Measurements from ENCODE around the gene MGAT5.

The MGAT5 gene

DNA sequence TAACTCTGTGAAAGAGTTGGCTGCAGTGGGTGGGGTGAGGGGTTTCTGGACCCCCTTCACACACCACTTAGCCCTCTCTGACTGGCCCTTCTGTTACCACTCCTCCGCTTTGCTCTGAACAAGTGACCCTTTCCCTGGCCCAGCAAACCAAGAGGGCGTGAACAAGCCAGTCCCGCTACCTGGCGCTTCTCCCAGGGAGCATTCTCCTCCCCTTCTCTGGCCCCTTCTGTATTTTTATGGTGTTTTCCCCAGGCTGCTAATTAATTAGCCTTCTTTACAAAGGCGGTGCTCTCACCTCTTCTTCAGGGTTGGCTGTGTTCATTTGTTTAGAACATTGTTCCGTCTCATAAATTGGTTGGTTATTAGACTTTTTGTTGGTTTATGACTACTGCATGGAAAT lies 180.1 kb downstream of the MGAT5 start:
- no peak overlapping the region for H3K27ac ChIP-seq
- no peak for DNase-seq (ENCODE audit: low read depth, low spot score)

DNA sequence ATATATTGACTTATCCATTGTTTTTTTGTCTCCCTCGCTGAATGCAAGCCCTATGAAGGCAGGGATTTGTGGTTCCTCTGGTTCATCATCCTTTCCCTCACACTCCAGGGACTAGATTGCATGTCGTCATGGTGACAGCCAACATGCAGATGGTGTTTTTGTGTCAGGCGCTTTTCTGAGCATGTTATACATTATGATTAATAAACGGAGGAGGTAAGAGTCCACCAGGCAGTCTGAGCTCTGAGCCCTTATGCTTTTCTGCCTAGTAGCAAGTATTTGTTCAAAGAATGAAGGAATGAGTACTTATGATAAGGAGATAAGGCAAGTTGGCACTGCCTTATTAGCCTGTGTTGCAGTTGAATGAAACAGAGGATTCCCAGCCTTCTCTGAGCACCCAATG lies 181.6 kb downstream of the MGAT5 start:
- DNase-seq (ENCODE audit: low read depth, low spot score): no peak
- no peak overlapping the region for H3K27ac ChIP-seq

DNA sequence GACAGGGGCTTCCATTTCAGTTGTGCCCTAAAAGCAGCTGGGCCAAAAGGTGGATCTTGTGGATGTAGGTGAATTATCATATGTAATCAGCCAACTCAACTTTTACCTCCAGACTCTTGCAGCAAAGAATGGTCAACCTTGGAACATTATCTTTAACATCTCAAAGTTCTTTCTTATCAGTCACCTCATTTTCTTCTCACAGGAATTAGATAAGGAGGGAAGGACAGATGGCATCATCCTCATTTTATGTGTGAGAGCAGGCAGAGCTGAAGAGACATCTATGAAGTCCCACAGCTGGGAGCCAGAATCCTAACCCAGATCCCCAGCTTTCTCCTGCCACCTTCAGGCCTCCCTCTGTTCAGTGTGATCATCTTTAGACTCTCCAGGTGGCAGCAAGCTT lies 182.1 kb downstream of the MGAT5 start:
- DNase-seq (ENCODE audit: low read depth, low spot score): no peak
- no peak overlapping the region for H3K27ac ChIP-seq

DNA sequence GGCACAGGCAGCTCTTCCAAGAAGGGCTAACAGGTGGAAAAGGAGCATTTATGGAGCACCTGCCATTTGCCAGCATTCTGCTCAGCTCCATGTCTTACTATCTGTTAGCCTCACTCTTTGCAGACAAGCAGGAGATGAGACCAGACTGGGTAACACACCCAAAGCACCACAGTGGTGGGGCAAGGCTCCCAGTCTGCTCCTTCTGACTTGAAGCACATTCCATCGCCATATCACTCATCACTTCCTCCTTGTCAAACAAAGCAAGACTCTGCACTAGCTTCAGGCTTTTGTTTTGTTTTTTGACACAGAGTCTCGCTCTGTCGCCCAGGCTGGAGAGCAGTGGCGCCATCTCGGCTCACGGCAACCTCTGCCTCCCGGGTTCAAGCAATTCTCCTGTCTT lies 182.8 kb downstream of the MGAT5 start:
- no peak for DNase-seq (ENCODE audit: low read depth, low spot score)
- H3K27ac ChIP-seq: no peak overlapping the region

DNA sequence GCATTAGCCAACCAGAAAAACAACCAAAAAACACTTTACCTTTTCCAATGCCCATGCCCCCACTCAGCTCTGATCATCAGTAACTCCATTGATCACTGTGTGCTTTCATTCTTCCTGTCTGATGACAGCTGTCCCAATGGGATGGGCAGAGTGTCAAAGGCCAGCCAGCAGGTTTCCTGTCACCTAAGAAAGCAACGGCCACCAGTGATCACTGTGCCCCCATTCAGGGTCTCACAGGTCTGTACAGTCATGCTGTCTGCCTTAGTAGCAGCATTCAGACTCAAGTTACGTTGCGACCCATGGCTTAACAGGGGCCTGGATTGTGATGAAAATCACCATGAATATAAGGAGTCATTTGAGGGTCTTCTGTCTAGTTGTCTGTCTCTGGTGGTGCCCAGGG lies 184.5 kb downstream of the MGAT5 start:
- no peak overlapping the region for H3K27ac ChIP-seq
- no peak for DNase-seq (ENCODE audit: low read depth, low spot score)

DNA sequence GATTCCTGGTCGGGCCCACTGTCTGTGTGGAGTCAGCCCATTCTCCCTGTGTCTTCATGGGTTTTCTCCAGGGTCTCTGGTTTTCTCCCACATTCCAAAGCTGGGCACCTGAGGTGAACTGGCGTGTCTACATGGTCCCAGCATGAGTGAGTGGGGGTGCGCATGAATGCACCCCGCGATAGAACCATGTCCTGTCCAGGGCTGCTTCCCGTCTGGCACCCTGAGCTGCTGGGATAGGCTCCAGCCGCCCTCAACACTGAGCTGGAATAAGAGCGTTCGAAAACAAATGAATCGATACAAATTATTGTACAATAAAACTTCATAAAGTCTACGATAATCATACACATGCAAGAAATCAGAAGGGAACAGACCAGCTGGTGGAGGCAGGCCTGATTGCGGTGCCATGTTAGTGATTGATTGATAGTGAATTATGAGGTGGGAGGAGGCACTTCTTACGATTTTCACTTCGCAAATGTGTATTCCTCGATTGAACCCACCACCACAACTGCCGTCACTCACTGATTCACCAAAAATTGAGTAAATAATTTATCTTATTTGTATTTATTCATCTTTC lies 186.6 kb downstream of the MGAT5 start:
- no peak for DNase-seq (ENCODE audit: low read depth, low spot score)
- no peak overlapping the region for H3K27ac ChIP-seq

DNA sequence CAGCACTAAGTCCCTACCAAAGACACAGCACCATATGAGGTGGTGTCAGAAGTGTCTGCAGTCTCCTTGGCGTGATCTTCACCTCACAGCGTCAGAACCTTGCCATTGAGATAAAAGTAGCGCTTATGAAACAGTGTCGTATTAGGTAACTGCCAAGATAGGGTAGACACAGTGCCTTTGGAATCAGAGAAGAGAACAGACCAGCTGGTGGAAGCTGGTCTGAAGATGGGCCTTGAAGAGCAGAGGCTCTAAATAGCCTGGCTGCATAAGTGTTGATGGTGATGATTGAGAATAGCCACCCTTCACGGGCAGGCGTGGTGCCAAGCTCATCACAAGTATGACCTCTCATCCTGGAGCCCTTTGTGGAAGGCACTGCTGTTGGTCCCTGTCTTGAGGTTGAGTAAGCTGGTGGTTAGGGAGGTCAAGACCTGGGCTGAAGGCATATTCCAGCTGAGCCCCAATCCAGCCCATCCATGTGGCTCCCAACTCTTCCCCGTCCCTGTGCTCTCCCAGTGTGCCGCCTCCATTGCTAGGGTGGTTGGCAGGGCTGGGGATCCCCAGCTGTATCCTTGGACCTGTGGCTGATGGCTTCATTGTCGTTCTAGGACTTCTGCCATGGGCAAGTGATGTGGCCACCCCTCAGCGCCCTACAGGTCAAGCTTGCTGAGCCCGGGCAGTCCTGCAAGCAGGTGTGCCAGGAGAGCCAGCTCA lies 187.4 kb downstream of the MGAT5 start:
- no peak overlapping the region for H3K27ac ChIP-seq
- no peak for DNase-seq (ENCODE audit: low read depth, low spot score)

DNA sequence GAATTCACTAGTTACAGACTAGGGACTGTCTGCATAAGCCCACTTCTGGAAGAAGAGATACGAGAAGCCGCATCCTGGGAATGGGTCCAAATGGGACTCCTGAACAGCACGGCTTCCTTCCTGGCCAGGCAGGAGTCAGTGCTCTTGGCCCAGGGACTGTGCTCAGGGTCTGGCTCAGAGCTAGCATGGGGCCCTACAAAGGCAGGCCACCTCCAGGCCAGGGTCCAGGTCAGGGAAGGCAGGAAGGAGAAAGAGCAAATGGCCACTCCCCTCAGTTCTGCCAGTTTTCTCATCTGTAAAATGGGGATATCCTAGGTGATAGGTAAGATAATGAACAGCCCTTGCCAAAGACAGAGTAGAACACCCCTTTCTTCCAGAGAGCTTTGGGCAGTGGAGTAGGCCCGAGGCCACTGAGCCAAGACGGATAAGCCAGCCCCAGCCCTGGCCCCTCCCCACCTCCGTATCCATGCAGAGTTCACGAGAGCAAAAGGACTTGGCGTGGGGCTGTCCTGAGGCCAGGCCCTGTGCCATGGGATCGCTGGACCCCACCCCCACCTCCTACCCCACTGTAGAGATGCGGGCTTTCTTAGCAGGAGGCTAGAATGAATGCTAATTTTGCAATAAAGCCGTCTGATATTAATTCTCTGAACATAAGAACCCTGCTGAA lies 190.1 kb downstream of the MGAT5 start:
- DNase-seq (ENCODE audit: low read depth, low spot score): no peak
- H3K27ac ChIP-seq: no peak overlapping the region

DNA sequence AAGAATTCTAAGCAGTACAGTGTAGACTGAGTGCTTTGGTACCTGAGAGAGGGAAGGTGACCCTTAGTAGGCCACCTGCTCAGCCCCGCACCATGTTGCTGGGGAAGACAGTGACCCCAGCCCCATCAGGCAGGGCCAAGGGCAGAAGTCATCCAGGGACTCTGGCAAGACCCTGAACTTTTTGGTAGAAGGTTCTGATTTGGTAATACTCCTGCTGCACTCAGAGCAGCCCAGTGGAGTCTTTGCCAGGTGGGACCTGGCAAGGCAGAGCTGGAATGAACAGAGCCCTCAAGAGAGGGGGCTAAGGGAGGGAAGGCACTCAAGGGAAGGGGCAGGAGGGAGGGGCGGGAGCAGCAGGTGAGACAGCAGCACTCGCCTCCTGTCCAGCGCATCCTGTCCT lies 191.2 kb downstream of the MGAT5 start:
- no peak for DNase-seq (ENCODE audit: low read depth, low spot score)
- no peak overlapping the region for H3K27ac ChIP-seq

DNA sequence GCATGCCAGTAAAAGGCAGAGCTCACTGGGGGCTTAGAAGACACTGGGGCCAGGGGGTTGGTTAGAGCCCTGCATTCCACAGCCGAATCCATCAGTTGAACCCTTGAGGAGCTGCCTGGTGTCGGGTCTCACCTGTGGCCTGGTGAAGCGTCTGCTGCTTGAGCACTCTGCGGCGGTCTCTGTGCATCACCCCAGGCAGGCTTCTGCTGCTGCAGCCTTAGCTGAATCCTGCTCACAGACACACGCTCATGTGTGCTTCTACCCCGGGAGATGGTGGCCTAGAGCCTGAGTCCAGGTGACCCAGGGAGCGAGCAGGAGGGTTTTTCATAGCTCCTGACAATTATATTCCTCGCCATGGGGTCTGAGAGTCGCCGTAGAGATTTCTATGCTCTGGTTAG lies 192.1 kb downstream of the MGAT5 start:
- no peak overlapping the region for H3K27ac ChIP-seq
- no peak for DNase-seq (ENCODE audit: low read depth, low spot score)

DNA sequence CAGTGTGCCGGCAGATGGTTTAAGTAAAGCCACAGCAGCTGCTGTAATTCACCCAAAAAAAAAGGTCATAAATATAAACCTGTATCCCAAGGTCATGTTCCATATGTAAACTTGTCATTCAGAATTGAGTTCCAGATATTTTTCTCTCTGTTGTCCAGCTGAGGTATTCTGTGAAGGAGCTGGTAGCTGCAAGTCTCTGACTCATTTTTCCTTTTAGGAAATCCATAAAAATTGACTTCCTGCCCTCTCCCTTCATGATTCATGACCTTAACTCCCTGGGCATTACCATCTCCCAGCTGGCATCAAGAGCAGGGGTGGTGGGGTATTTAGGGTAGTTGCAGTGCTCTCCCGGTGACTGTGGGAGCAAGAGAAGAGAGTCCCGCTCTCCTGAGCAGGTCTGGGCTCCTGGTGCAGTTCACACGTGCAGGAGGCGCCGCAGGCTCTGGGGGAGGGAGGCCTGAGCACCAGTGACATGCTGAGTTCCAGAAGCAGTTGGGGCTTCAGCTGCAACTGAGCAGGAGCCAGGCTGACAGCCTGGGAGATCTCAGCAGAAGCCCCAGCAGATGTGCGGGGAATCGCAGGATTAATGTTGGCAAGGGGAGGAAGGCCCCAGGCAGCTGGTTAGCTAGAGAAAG lies 192.6 kb downstream of the MGAT5 start:
- no peak for DNase-seq (ENCODE audit: low read depth, low spot score)

DNA sequence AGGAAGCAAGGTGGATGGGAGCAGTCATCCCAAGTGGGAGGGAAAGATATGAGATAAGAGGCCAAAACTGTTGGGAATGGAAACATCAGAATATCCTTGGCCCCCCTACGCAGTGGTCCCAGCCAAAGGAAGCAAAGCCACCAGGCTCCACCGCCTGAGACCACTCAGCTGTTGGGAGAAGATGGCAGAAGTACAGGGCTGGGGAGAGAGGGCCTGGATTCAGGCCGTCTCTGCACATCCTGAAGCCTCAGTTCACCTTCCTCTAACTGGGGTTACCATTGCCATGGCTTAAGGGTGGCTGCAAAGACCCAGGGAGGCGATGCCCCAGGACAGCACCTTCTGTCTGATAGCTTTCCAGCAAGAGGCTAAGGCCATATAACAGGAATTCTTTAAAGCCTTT lies 193.8 kb downstream of the MGAT5 start:
- no peak for DNase-seq (ENCODE audit: low read depth, low spot score)
- no peak overlapping the region for H3K27ac ChIP-seq

More for the DNA sequence above, 192.6 kb downstream of the MGAT5 start:
- H3K27ac ChIP-seq: no peak overlapping the region

DNA sequence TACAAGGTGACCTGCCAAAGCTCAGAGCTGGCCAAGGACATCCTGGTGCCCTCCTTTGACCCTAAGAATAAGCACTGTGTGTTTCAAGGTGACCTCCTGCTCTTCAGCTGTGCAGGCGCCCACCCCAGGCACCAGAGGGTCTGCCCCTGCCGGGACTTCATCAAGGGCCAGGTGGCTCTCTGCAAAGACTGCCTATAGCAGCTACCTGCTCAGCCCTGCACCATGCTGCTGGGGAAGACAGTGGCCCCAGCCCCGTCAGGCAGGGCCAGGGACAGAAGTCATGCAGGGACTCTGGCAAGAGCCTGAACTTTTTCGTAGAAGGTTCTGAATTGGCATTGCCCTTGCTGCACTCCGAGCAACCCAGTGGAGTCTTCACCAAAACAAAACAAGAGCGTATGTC lies 194.8 kb downstream of the MGAT5 start:
- DNase-seq (ENCODE audit: low read depth, low spot score): no peak
- H3K27ac ChIP-seq: no peak overlapping the region

DNA sequence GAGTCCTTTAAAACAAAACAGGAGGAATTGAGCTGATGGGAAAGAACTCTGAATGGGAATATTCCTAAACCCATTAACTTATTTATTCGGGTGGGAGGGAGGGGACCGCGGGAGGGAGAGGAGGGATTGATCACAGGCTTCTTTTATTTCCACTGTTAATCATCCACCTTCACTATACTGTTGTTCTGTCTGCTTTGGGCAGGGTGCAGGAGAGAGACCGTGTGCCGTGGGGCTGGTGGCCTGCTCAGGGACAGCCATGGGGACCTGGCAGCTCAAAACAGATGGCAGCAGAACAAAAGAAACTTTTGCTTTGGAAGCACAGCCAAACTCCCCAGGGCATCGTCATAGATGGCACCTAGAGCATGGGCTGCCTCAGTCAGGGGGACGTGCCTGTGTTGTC lies 195.3 kb downstream of the MGAT5 start:
- no peak overlapping the region for H3K27ac ChIP-seq
- DNase-seq (ENCODE audit: low read depth, low spot score): no peak

DNA sequence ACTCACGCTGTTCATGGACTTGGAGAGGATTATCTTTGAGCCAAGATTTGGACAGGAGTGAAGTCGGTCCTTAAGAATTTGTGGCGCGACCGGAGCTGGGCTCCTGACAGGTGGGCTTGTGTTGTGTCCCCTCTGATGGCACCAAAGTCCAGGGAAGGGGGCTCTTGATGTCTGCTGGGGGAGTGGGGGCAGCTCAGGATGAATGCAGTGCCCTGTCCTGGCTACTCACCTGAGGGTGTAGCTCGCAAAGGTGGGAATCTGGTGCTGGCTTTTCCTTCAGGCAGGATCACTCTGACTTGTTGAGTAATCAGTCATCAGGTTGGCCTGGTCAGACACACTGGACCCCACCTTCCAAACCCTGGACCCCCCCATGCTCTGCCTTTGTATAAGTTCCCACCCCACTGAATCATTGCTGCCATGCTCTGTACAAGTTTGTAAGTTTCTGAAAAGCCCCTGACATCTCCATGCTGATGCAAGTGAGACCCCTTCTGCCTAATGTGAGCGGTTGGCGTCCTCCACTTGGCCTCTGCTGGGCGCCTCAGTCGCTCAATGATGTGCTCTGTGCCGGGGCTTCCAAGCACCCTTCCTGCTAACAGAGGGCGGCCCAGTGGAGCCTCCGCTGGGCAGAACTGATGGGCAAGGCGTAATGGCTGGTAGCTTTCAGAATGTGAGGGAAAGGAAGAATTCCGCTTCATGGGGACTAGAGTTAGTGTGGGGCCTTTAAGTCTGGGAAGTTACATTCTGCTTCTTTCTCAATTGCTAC lies 196.1 kb downstream of the MGAT5 start:
- H3K27ac ChIP-seq: no peak overlapping the region
- no peak for DNase-seq (ENCODE audit: low read depth, low spot score)

DNA sequence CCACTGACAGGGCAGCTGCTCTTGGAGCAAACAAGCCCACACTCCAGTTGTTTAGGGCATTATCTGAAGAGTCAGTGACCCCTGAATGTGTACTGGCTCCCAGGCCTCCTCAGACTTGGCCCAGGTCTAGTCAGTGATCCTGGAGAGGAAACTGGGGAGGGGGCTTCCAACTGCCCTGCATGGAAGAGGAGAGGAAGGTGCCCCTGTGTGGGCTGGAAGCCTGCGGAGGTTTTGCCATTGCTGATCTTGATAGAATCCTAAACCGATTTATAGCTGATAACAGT lies 197.4 kb downstream of the MGAT5 start:
- H3K27ac ChIP-seq: no peak overlapping the region
- DNase-seq (ENCODE audit: low read depth, low spot score): no peak

DNA sequence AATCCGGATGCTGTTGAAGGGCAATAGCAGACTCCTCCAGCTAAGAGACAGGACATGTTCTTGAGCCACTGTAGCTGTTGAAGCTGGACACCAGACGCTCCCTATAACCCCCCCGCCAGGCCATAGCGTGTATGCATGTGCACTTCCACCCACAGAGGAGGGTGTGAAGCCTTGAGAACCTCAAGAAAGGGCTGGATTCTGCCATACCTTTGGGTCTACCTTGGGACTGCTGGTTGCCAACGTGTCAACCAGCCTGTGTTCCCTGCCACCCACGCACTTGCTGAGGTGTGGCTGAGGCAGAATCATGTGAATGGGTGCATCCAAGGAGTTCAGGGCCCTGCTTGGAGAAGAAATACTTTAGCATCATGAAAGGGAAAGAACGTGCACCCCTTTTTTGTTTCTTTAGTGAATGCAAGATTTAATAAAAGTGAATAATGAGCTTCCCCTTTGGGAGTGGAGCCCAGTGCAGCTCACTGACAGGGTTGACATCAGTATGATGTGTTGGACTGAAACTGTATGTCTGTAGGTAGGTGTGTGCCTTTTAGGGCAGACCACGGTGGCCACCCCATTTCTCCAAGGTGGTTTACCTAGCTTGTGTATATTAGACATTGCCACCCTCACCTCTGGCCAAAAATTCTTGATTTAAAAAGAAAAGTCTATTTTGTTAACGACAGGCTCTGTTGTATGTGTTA lies 198.3 kb downstream of the MGAT5 start:
- DNase-seq (ENCODE audit: low read depth, low spot score): no peak
- no peak overlapping the region for H3K27ac ChIP-seq

DNA sequence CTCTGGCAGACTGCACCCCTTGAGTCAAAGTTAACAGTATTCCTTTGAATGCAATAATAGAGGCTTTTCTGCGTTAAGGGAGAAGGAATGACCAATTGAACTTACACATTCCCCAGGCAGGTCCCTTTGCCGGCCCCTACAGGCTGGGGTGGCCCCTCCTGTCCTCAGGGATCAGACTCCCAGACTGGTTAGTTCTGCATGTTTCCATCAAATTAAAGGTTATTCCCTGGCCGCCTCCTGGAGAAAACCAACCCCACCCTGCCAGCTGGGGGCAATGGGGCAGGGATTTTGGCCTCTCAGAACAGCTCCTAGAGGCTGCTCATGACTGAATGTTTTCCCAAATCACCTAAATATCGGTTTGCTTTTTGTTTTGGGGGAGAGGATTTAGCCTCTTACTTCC lies 199.6 kb downstream of the MGAT5 start:
- no peak for DNase-seq (ENCODE audit: low read depth, low spot score)
- no peak overlapping the region for H3K27ac ChIP-seq

DNA sequence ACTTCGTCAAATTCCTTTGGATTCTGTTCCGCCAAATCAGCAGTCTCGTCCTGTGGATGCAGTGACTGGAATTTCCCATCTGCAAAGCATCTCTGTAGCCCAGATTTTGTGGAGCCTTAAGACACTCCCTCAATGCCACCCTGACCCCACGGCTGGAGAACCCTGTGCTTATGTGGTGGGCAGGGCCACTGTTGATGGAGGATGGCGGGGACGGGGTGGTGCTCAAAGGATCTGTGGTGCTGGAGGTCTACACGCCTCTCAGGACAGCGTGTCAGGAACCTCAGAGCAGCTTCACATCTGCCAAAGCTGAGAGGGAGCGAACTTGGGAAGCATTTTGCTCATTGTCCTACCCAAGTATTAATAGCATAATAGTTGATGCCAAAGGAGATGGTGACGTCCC lies 200.1 kb downstream of the MGAT5 start:
- no peak for DNase-seq (ENCODE audit: low read depth, low spot score)
- no peak overlapping the region for H3K27ac ChIP-seq

DNA sequence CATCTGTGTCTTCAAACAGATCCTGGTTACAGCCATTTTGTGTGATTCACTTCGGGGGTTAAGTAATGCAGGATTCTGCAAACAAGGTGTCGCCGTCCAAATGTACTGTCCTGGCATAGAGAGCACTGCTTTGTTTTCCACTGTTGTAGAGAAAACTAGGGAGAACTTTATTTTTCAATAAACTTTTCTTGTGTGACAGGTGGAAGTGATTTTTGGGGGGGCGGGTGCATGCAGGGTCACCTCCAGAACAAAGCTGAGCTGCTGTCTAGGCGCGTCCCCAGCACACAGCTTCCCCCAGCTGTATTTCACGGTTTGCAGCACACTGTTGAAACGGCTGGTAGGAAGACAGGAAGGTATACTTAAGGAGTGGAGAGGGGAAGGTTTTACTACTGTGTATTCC lies 200.6 kb downstream of the MGAT5 start:
- H3K27ac ChIP-seq: no peak overlapping the region
- no peak for DNase-seq (ENCODE audit: low read depth, low spot score)
